HEK293 (cell line): ENCODE data around the gene GRB2.

Experiments used
- BCL11A ChIP-seq: fragments of 450-650 bp; formaldehyde crosslinking; IDR thresholded peaks from 2 replicates; pipeline ENCODE4 v1.5.1; 2016; ENCODE audit warnings: low read depth, missing biosample characterization, missing genetic modification characterization
- GLIS1 ChIP-seq: fragments of 450-650 bp; formaldehyde crosslinking; IDR thresholded peaks from 2 replicates; pipeline ENCODE4 v1.5.1; 2016; ENCODE audit warnings: missing biosample characterization, missing genetic modification characterization
- OSR2 ChIP-seq: fragments of 450-650 bp; formaldehyde crosslinking; IDR thresholded peaks from 2 replicates; pipeline ENCODE4 v1.5.1; 2016; ENCODE audit warnings: missing biosample characterization, missing genetic modification characterization
- ZBTB26 ChIP-seq: fragments of 450-650 bp; formaldehyde crosslinking; optimal IDR thresholded peaks from 2 replicates; pipeline ENCODE3; 2016; ENCODE audit warnings: missing biosample characterization, mild to moderate bottlenecking, missing genetic modification characterization
- ZBTB48 ChIP-seq: fragments of 450-650 bp; formaldehyde crosslinking; IDR thresholded peaks from 2 replicates; pipeline ENCODE4 v1.5.1; 2016; ENCODE audit warnings: missing biosample characterization, missing genetic modification characterization
- ZNF10 ChIP-seq: fragments of 450-650 bp; formaldehyde crosslinking; IDR thresholded peaks from 2 replicates; pipeline ENCODE4 v1.5.1; 2017; ENCODE audit warnings: missing biosample characterization, missing genetic modification characterization
- ZNF132 ChIP-seq: fragments of 450-650 bp; formaldehyde crosslinking; IDR thresholded peaks from 2 replicates; pipeline ENCODE4 v1.5.1; 2017; ENCODE audit warnings: missing biosample characterization, missing genetic modification characterization, borderline replicate concordance
- ZNF16 ChIP-seq: fragments of 450-650 bp; formaldehyde crosslinking; IDR thresholded peaks from 2 replicates; pipeline ENCODE4 v1.5.1; 2016; ENCODE audit warnings: low read depth, missing biosample characterization, missing genetic modification characterization
- ZNF19 ChIP-seq: fragments of 450-650 bp; formaldehyde crosslinking; IDR thresholded peaks from 2 replicates; pipeline ENCODE4; 2016; ENCODE audit warnings: missing biosample characterization, missing genetic modification characterization, low read depth
- ZNF221 ChIP-seq: fragments of 450-650 bp; formaldehyde crosslinking; IDR thresholded peaks from 2 replicates; pipeline ENCODE4 v1.5.1; 2017; ENCODE audit warnings: missing biosample characterization, missing genetic modification characterization, borderline replicate concordance
- ZNF514 ChIP-seq: fragments of 450-650 bp; formaldehyde crosslinking; IDR thresholded peaks from 2 replicates; pipeline ENCODE4 v1.5.1; 2016; ENCODE audit warnings: missing biosample characterization, missing genetic modification characterization
- ZNF571 ChIP-seq: fragments of 450-650 bp; formaldehyde crosslinking; IDR thresholded peaks from 2 replicates; pipeline ENCODE4 v1.5.0; 2017; ENCODE audit warnings: missing biosample characterization, missing genetic modification characterization
- ZNF677 ChIP-seq: fragments of 450-650 bp; IDR thresholded peaks from 2 replicates; pipeline ENCODE4 v1.5.0; 2018; ENCODE audit warnings: missing biosample characterization, mild to moderate bottlenecking, missing genetic modification characterization, moderate library complexity
- ZNF707 ChIP-seq: fragments of 450-650 bp; formaldehyde crosslinking; IDR thresholded peaks from 2 replicates; pipeline ENCODE4 v1.5.1; 2016; ENCODE audit warnings: missing biosample characterization, missing genetic modification characterization
- ZNF76 ChIP-seq: fragments of 450-650 bp; formaldehyde crosslinking; IDR thresholded peaks from 2 replicates; pipeline ENCODE4; 2016; ENCODE audit warnings: low read depth, missing biosample characterization, missing genetic modification characterization, borderline replicate concordance
- ZNF791 ChIP-seq: fragments of 450-650 bp; formaldehyde crosslinking; IDR thresholded peaks from 2 replicates; pipeline ENCODE4 v1.5.1; 2016; ENCODE audit warnings: missing biosample characterization, missing genetic modification characterization
- ZSCAN23 ChIP-seq: fragments of 450-650 bp; formaldehyde crosslinking; IDR thresholded peaks from 2 replicates; pipeline ENCODE4 v1.5.1; 2016; ENCODE audit warnings: missing biosample characterization, missing genetic modification characterization
- TF ChIP-seq, protein P1 (sequence below): fragments of 450-650 bp; formaldehyde crosslinking; conservative IDR thresholded peaks from 2 replicates; pipeline ENCODE4 v1.5.1; 2016; ENCODE audit warnings: low read depth, missing biosample characterization, missing genetic modification characterization
- TF ChIP-seq, protein P2 (sequence below): fragments of 450-650 bp; IDR thresholded peaks from 2 replicates; pipeline ENCODE4 v1.5.1; 2018; ENCODE audit warnings: missing biosample characterization, mild to moderate bottlenecking, missing genetic modification characterization
- TF ChIP-seq, protein P3 (sequence below): fragments of 450-650 bp; formaldehyde crosslinking; IDR thresholded peaks from 2 replicates; pipeline ENCODE4 v1.5.1; 2016; ENCODE audit warnings: missing biosample characterization, missing genetic modification characterization
- TF ChIP-seq, protein P4 (sequence below): fragments of 450-650 bp; formaldehyde crosslinking; IDR thresholded peaks from 2 replicates; pipeline ENCODE4 v1.5.1; 2016; ENCODE audit warnings: missing biosample characterization, missing genetic modification characterization
- TF ChIP-seq, protein P5 (sequence below): fragments of 450-650 bp; formaldehyde crosslinking; IDR thresholded peaks from 2 replicates; pipeline ENCODE4 v1.5.1; 2017; ENCODE audit warnings: missing biosample characterization, missing genetic modification characterization
- TF ChIP-seq, protein P6 (sequence below): fragments of 450-650 bp; formaldehyde crosslinking; IDR thresholded peaks from 2 replicates; pipeline ENCODE4 v1.5.1; 2016; ENCODE audit warnings: missing biosample characterization, missing genetic modification characterization

The GRB2 gene

GRCh38 chr17:75271233-75271954 lies 134.1 kb downstream of the GRB2 start (continued):
- TF ChIP-seq ZNF221 (tag by site-specific recombination) (no peak), ZNF132 (tag by site-specific recombination) (no peak), ZNF791 (no peak), OSR2 (tag by site-specific recombination) (no peak), ZNF571 (tag by site-specific recombination) (no peak), ZNF677 (tag by site-specific recombination) (no peak), ZSCAN23 (tag by site-specific recombination) (no peak), ZNF10 (tag by site-specific recombination) (peak; percentile 39; the same call in 1 of the 2 replicates), ZNF19 (tag by site-specific recombination) (no peak), ZNF76 (no peak), ZBTB48 (tag by site-specific recombination) (peak; percentile 54), BCL11A (tag by site-specific recombination) (0 out of 2 replicates have a peak, but pooled peaks have one; percentile 11), ZNF514 (no peak), GLIS1 (no peak), ZNF16 (tag by site-specific recombination) (no peak), ZBTB26 (peak; percentile 85), ZNF707 (tag by site-specific recombination) (no peak)
- TF ChIP-seq, protein P1, sequence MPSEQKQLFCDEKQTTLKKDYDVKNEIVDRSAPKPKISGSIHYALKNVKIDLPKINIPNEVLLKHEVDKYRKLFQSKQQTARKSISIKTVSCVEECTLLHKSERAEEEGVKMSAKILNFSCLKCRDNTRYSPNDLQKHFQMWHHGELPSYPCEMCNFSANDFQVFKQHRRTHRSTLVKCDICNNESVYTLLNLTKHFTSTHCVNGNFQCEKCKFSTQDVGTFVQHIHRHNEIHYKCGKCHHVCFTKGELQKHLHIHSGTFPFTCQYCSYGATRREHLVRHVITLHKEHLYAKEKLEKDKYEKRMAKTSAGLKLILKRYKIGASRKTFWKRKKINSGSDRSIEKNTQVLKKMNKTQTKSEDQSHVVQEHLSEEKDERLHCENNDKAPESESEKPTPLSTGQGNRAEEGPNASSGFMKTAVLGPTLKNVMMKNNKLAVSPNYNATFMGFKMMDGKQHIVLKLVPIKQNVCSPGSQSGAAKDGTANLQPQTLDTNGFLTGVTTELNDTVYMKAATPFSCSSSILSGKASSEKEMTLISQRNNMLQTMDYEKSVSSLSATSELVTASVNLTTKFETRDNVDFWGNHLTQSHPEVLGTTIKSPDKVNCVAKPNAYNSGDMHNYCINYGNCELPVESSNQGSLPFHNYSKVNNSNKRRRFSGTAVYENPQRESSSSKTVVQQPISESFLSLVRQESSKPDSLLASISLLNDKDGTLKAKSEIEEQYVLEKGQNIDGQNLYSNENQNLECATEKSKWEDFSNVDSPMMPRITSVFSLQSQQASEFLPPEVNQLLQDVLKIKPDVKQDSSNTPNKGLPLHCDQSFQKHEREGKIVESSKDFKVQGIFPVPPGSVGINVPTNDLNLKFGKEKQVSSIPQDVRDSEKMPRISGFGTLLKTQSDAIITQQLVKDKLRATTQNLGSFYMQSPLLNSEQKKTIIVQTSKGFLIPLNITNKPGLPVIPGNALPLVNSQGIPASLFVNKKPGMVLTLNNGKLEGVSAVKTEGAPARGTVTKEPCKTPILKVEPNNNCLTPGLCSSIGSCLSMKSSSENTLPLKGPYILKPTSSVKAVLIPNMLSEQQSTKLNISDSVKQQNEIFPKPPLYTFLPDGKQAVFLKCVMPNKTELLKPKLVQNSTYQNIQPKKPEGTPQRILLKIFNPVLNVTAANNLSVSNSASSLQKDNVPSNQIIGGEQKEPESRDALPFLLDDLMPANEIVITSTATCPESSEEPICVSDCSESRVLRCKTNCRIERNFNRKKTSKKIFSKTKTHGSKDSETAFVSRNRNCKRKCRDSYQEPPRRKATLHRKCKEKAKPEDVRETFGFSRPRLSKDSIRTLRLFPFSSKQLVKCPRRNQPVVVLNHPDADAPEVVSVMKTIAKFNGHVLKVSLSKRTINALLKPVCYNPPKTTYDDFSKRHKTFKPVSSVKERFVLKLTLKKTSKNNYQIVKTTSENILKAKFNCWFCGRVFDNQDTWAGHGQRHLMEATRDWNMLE: no peak
- TF ChIP-seq, protein P2, sequence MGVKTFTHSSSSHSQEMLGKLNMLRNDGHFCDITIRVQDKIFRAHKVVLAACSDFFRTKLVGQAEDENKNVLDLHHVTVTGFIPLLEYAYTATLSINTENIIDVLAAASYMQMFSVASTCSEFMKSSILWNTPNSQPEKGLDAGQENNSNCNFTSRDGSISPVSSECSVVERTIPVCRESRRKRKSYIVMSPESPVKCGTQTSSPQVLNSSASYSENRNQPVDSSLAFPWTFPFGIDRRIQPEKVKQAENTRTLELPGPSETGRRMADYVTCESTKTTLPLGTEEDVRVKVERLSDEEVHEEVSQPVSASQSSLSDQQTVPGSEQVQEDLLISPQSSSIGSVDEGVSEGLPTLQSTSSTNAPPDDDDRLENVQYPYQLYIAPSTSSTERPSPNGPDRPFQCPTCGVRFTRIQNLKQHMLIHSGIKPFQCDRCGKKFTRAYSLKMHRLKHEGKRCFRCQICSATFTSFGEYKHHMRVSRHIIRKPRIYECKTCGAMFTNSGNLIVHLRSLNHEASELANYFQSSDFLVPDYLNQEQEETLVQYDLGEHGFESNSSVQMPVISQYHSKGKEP (tag by site-specific recombination): peak; percentile 13; the same call in 1 of the 2 replicates
- TF ChIP-seq, protein P3, sequence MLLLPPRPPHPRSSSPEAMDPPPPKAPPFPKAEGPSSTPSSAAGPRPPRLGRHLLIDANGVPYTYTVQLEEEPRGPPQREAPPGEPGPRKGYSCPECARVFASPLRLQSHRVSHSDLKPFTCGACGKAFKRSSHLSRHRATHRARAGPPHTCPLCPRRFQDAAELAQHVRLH: no peak
- TF ChIP-seq, protein P4, sequence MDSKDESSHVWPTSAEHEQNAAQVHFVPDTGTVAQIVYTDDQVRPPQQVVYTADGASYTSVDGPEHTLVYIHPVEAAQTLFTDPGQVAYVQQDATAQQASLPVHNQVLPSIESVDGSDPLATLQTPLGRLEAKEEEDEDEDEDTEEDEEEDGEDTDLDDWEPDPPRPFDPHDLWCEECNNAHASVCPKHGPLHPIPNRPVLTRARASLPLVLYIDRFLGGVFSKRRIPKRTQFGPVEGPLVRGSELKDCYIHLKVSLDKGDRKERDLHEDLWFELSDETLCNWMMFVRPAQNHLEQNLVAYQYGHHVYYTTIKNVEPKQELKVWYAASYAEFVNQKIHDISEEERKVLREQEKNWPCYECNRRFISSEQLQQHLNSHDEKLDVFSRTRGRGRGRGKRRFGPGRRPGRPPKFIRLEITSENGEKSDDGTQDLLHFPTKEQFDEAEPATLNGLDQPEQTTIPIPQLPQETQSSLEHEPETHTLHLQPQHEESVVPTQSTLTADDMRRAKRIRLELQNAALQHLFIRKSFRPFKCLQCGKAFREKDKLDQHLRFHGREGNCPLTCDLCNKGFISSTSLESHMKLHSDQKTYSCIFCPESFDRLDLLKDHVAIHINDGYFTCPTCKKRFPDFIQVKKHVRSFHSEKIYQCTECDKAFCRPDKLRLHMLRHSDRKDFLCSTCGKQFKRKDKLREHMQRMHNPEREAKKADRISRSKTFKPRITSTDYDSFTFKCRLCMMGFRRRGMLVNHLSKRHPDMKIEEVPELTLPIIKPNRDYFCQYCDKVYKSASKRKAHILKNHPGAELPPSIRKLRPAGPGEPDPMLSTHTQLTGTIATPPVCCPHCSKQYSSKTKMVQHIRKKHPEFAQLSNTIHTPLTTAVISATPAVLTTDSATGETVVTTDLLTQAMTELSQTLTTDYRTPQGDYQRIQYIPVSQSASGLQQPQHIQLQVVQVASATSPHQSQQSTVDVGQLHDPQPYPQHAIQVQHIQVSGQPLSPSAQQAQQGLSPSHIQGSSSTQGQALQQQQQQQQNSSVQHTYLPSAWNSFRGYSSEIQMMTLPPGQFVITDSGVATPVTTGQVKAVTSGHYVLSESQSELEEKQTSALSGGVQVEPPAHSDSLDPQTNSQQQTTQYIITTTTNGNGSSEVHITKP (tag by site-specific recombination): peak; percentile 39; the same call in 1 of the 2 replicates
- TF ChIP-seq, protein P5, sequence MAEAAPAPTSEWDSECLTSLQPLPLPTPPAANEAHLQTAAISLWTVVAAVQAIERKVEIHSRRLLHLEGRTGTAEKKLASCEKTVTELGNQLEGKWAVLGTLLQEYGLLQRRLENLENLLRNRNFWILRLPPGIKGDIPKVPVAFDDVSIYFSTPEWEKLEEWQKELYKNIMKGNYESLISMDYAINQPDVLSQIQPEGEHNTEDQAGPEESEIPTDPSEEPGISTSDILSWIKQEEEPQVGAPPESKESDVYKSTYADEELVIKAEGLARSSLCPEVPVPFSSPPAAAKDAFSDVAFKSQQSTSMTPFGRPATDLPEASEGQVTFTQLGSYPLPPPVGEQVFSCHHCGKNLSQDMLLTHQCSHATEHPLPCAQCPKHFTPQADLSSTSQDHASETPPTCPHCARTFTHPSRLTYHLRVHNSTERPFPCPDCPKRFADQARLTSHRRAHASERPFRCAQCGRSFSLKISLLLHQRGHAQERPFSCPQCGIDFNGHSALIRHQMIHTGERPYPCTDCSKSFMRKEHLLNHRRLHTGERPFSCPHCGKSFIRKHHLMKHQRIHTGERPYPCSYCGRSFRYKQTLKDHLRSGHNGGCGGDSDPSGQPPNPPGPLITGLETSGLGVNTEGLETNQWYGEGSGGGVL (tag by site-specific recombination): no peak; the same call in none of the 2 replicates
- TF ChIP-seq, protein P6, sequence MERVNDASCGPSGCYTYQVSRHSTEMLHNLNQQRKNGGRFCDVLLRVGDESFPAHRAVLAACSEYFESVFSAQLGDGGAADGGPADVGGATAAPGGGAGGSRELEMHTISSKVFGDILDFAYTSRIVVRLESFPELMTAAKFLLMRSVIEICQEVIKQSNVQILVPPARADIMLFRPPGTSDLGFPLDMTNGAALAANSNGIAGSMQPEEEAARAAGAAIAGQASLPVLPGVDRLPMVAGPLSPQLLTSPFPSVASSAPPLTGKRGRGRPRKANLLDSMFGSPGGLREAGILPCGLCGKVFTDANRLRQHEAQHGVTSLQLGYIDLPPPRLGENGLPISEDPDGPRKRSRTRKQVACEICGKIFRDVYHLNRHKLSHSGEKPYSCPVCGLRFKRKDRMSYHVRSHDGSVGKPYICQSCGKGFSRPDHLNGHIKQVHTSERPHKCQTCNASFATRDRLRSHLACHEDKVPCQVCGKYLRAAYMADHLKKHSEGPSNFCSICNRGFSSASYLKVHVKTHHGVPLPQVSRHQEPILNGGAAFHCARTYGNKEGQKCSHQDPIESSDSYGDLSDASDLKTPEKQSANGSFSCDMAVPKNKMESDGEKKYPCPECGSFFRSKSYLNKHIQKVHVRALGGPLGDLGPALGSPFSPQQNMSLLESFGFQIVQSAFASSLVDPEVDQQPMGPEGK: peak; percentile 66
